Measurements from ENCODE around the gene SLC44A3. TPM values are rescaled to one million over a fixed set of nuclear protein-coding genes. Genes with fewer than 3 reads are reported as not detected.

Gene SLC44A3
- total RNA-seq, 2 donors from 2014 or later: not detected

DNA sequence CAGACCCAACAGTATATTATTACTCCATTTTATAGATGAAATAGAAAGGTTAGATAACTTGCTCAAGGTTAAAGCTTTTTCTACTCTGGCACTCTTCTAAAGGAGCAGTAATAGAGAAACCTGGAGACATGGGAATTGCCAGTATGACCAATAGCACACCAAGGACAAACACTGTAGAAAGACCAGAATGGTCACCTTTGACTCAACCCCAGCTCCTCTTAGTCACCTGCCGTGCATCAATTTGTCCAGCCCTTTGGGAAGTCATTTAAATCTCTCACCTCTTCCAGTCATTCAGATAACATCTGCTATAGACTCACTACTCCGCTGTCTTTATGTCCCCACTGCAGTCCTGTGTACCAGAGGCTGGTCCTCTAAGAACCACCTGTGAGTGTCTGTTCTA is 23.9 kb upstream of the SLC44A3 start:
- ATAC-seq (no peak), DNase-seq (ENCODE audit: low spot score in 2 of 2) (no peak)
- no peaks in the 10 kb centered on the region for H3K9me3 Mint-ChIP-seq
- peaks cover 0 to 8% of the 10 kb centered on the region in 2 donors for H3K36me3 Mint-ChIP-seq
- no peak overlapping the region for H3K27ac Mint-ChIP-seq

GRCh38 chr1:94797291-94797690 is 22.9 kb upstream of the SLC44A3 start:
- Mint-ChIP-seq H3K36me3 (peaks cover 0 to 8% of the 10 kb centered on the region in 2 donors), H3K27ac (no peak overlapping the region), H3K9me3 (no peaks in the 10 kb centered on the region)
- ATAC-seq: no peak
- DNase-seq (ENCODE audit: low spot score in 2 of 2): no peak

DNA sequence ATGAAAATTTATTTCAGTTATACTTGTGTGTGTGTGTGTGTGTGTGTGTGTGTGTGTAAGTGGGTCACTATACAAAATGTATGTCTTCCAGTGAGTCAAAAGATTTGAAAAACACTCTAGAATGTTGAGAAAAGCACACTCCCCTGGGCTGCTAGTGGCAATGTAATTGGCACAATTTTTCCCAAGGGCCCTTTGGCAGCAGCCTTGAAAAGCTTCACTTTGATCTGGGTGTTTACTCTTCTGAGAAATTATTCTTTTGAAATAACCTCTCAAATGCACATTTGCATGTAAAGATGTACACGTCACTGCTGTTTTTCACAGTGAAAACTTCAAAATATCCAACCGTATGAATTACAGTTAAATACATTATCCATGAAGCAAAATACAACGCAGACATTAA is 22.1 kb upstream of the SLC44A3 start:
- Mint-ChIP-seq H3K27ac (no peak overlapping the region), H3K9me3 (no peaks in the 10 kb centered on the region), H3K36me3 (peaks cover 0 to 8% of the 10 kb centered on the region in 2 donors)
- DNase-seq (ENCODE audit: low spot score in 2 of 2) (no peak), ATAC-seq (no peak)

- H3K9me3 Mint-ChIP-seq: no peaks in the 10 kb centered on the region
- H3K36me3 Mint-ChIP-seq: peaks cover 0 to 8% of the 10 kb centered on the region in 2 donors
- no peak for DNase-seq (ENCODE audit: low spot score in 2 of 2)
- no peak overlapping the region for H3K27ac Mint-ChIP-seq
- no peak for ATAC-seq
Observed at GRCh38 chr1:94798462-94798861, 21.7 kb upstream of the SLC44A3 start.

DNA sequence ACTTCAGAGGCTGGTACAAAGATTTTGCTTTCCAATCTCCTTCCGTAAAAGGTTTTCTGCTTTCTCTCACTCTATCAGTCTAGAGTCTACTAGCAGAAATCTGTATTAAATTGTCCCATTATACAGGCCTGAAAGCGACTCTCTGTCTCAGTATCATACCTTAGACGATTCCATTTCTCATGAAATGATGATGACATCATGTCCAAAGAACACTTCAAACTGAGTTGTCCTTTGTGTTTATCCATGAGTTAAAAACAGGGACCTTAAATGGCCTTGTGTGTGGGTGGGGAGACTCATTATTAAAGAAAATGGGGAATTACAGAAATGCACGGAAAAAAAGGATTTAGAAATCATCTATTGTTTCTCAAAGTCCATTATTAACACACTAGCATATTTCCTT is 21.0 kb upstream of the SLC44A3 start:
- ATAC-seq (no peak), DNase-seq (ENCODE audit: low spot score in 2 of 2) (no peak)
- Mint-ChIP-seq H3K27ac (no peak overlapping the region), H3K9me3 (no peaks in the 10 kb centered on the region), H3K36me3 (peaks cover 0 to 8% of the 10 kb centered on the region in 2 donors)

- Mint-ChIP-seq H3K36me3 (no peaks in the 10 kb centered on the region), H3K9me3 (no peaks in the 10 kb centered on the region), H3K27ac (no peak overlapping the region)
- DNase-seq (ENCODE audit: low spot score in 2 of 2) (no peak), ATAC-seq (peak; percentile 37 to 66)
Observed at GRCh38 chr1:94801919-94802546, 18.1 kb upstream of the SLC44A3 start.

DNA sequence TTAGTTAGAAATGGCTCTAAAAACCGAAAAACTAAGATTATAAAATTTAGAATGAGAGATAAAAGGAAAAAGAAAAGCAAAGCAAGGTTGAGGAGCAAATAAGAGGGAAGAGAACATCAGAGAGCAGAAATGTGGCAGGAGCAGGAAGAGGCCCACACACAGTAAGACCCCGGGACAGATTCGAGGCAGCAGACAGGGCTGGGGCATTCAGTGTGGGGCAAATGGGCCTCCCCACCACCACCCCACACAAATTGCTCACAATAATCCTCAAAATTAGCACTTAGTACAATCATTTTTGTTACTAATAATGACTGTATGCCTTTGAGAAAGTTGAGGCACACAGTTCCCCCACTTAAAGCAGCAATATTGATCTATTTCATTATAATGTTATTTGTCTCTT is 17.1 kb upstream of the SLC44A3 start:
- H3K36me3 Mint-ChIP-seq: no peaks in the 10 kb centered on the region
- ATAC-seq: no peak
- H3K9me3 Mint-ChIP-seq: no peaks in the 10 kb centered on the region
- peak overlapping the region in 1 of 2 donors; percentile 16 for H3K27ac Mint-ChIP-seq
- no peak for DNase-seq (ENCODE audit: low spot score in 2 of 2)

DNA sequence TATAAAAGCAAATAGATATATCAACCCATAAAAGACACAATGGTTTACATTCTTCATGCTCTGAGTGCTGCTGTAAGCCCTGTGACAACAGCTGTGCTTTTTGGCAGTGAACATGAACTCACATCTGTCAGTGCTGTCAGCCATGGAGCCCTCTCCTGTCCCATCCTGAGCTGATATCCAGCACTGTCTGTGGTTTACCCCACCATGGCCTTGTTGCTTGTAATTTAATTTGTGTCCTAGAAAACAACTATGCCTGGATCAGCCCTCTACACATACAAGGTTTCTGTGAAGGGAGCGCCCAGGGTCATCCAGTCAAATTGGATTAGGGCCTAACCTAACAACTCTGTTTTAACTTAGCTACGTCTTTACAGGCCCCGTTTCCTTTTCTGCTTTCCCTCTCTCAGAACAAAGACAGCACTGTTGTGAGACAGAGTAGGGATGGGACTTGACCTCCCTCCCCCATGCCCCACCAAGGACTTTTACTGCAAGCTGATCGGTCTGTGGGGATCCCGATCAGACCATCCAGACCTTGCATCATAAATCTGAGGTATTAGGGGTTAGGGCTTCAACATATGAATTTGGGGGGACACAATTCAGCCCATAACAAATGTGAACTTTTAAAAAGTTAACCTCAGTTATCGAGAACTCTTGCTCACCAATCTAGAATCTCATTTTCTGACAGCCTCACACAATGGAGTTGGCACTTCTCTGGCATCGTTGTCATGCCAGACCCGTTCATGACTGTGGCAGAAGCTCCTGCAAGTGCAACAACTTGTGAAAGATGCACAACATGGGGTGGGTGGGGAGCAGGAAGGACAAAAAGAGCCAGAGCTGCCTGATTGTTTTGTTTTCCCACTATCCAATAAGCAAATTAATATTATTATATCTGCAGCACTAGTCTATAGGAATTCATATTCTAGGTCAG is 16.4 kb upstream of the SLC44A3 start:
- Mint-ChIP-seq H3K27ac (no peak overlapping the region), H3K36me3 (no peaks in the 10 kb centered on the region), H3K9me3 (no peaks in the 10 kb centered on the region)
- ATAC-seq: no peak
- DNase-seq (ENCODE audit: low spot score in 2 of 2): no peak

GRCh38 chr1:94804442-94804837 is 15.7 kb upstream of the SLC44A3 start:
- no peaks in the 10 kb centered on the region for H3K36me3 Mint-ChIP-seq
- ATAC-seq: no peak
- H3K9me3 Mint-ChIP-seq: no peaks in the 10 kb centered on the region
- H3K27ac Mint-ChIP-seq: no peak overlapping the region
- no peak for DNase-seq (ENCODE audit: low spot score in 2 of 2)

GRCh38 chr1:94805912-94806311 is 14.2 kb upstream of the SLC44A3 start:
- H3K9me3 Mint-ChIP-seq: no peaks in the 10 kb centered on the region
- no peaks in the 10 kb centered on the region for H3K36me3 Mint-ChIP-seq
- peak in 1 of 2 donors; percentile 58 for DNase-seq (ENCODE audit: low spot score in 2 of 2)
- ATAC-seq: peak in 1 of 2 donors; percentile 63
- no peak overlapping the region for H3K27ac Mint-ChIP-seq

- Mint-ChIP-seq H3K27ac (no peak overlapping the region), H3K36me3 (no peaks in the 10 kb centered on the region), H3K9me3 (no peaks in the 10 kb centered on the region)
- no peak for ATAC-seq
- DNase-seq (ENCODE audit: low spot score in 2 of 2): no peak
Observed at GRCh38 chr1:94806441-94806871, 13.7 kb upstream of the SLC44A3 start.

- ATAC-seq: no peak
- Mint-ChIP-seq H3K27ac (no peak overlapping the region), H3K36me3 (no peaks in the 10 kb centered on the region), H3K9me3 (peaks cover 0 to 6% of the 10 kb centered on the region in 2 donors)
- DNase-seq (ENCODE audit: low spot score in 2 of 2): no peak
Observed at GRCh38 chr1:94807742-94808491, 12.2 kb upstream of the SLC44A3 start.

DNA sequence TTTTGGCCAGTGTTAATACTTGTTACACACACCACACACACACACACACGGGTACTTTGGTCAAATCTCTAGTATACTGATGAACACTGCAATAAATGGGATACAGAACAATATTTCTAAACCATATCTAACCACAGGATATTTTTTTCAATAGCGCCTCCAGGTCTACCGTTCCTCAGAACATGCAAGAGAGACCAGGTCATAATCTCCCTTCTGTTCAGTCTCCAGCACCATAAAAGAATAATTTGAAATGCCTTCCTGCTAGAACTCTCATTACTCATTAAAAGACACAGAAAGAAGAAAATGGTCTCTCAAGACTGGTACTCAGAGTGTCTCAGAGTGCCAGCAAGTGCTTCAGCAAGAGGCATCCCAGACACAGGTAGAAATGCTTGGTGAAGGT is 11.5 kb upstream of the SLC44A3 start:
- peak overlapping the region in 1 of 2 donors; percentile 30 for H3K27ac Mint-ChIP-seq

GRCh38 chr1:94812985-94813384 is 7.2 kb upstream of the SLC44A3 start:
- Mint-ChIP-seq H3K27ac (no peak overlapping the region), H3K9me3 (peaks cover 4 to 11% of the 10 kb centered on the region in 2 donors), H3K36me3 (no peaks in the 10 kb centered on the region)
- ATAC-seq (no peak), DNase-seq (ENCODE audit: low spot score in 2 of 2) (no peak)

More for the DNA sequence above, 11.5 kb upstream of the SLC44A3 start:
- no peaks in the 10 kb centered on the region for H3K36me3 Mint-ChIP-seq
- ATAC-seq (no peak), DNase-seq (ENCODE audit: low spot score in 2 of 2) (no peak)
- peaks cover 2 to 9% of the 10 kb centered on the region in 2 donors for H3K9me3 Mint-ChIP-seq

DNA sequence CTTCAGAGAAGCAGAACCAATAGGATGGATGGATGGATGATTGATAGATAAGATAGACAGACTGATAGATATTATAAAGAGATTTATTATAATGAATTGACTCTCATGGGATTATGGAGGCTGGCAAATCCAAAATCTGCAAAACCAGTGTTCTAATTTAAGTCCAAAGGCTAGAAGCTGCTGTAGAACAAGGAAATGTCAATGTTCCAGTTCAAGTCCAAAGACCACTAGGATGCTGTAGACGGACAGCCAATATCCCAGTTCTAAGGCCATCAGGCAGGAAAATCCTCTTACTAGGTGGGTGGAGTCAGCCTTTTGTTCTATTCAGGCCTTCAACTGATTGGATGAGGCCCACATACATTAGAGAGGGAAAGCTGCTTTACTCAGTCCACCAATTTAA is 4.1 kb upstream of the SLC44A3 start:
- Mint-ChIP-seq H3K27ac (no peak overlapping the region), H3K9me3 (peaks cover 4 to 11% of the 10 kb centered on the region in 2 donors), H3K36me3 (no peaks in the 10 kb centered on the region)
- ATAC-seq: no peak
- no peak for DNase-seq (ENCODE audit: low spot score in 2 of 2)

- ATAC-seq (no peak), DNase-seq (ENCODE audit: low spot score in 2 of 2) (no peak)
- H3K9me3 Mint-ChIP-seq: peaks cover 4 to 5% of the 10 kb centered on the region in 2 donors
- no peak overlapping the region for H3K27ac Mint-ChIP-seq
- H3K36me3 Mint-ChIP-seq: no peaks in the 10 kb centered on the region
Observed at GRCh38 chr1:94817712-94818111, 2.4 kb upstream of the SLC44A3 start.
